Left ventricle myocardium inferior (tissue), 1 donor: Measurements from ENCODE around the gene NELFA. TPM values are rescaled to one million over a fixed set of nuclear protein-coding genes. Genes with fewer than 3 reads are reported as not detected.
"Not testable (repeated sequence)": the region's sequence is repeated elsewhere in the genome, so short reads cannot be mapped to it uniquely, and the experiment has no call there.

Experiments
- DNase-seq: peaks from one replicate; pipeline ENCODE4 v3.0.0-alpha.2; 2020
- H3K27ac ChIP-seq: fragments of 200-600 bp; replicated peaks from 2 replicates; pipeline ENCODE4 v1.8.0; 2021
- H3K27me3 ChIP-seq: fragments of 200-600 bp; 2 replicates; pipeline ENCODE4 v1.8.0; 2021; ENCODE audit warnings: low read depth
- H3K36me3 ChIP-seq: fragments of 200-600 bp; 2 replicates; pipeline ENCODE4 v1.8.0; 2021
- H3K4me1 ChIP-seq: fragments of 200-600 bp; 2 replicates; pipeline ENCODE4 v1.8.0; 2021
- H3K4me3 ChIP-seq: fragments of 200-600 bp; 2 replicates; pipeline ENCODE4 v1.8.0; 2021; ENCODE audit warnings: mild to moderate bottlenecking, moderate library complexity
- H3K9me3 ChIP-seq: fragments of 200-600 bp; replicated peaks from 2 replicates; pipeline ENCODE4 v1.8.0; 2021
- intact Hi-C: fragments of 100-400 bp; cut with micrococcal nuclease; formaldehyde crosslinking; loops from one replicate; pipeline ENCODE4 v1.11.0; 2022
- total RNA-seq: library from RNA; stranded (reverse); fragmentation: NEBNext Ultra II Directional; extraction: Animal tissue kit (Norgen Biotek cat#: 25700); gene quantifications from one replicate; pipeline ENCODE4 v1.2.1, GENCODE V29; 2021
- TF ChIP-seq, protein P1 (sequence below): fragments of 200-600 bp; IDR thresholded peaks from 2 replicates; pipeline ENCODE4 v1.8.0; 2021; ENCODE audit warnings: antibody characterized with exemption, mild to moderate bottlenecking, borderline replicate concordance
- donor health status: DM: no; HTN: yes; CAD: no; lungs with severe emphysema.

Gene NELFA
- total RNA-seq, 1 donor from 2014 or later = 10.2 TPM

- TF ChIP-seq, protein P1, sequence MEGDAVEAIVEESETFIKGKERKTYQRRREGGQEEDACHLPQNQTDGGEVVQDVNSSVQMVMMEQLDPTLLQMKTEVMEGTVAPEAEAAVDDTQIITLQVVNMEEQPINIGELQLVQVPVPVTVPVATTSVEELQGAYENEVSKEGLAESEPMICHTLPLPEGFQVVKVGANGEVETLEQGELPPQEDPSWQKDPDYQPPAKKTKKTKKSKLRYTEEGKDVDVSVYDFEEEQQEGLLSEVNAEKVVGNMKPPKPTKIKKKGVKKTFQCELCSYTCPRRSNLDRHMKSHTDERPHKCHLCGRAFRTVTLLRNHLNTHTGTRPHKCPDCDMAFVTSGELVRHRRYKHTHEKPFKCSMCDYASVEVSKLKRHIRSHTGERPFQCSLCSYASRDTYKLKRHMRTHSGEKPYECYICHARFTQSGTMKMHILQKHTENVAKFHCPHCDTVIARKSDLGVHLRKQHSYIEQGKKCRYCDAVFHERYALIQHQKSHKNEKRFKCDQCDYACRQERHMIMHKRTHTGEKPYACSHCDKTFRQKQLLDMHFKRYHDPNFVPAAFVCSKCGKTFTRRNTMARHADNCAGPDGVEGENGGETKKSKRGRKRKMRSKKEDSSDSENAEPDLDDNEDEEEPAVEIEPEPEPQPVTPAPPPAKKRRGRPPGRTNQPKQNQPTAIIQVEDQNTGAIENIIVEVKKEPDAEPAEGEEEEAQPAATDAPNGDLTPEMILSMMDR = no peak
- Histone ChIP-seq H3K4me1 (peaks cover 10% of the 10 kb centered on the region), H3K36me3 (no peaks in the 10 kb centered on the region), H3K9me3 (peaks cover 4% of the 10 kb centered on the region), H3K27me3 (peaks cover 55% of the 10 kb centered on the region), H3K27ac (no peak overlapping the region), H3K4me3 (no peak overlapping the region)
- intact Hi-C loops = no loop called here
- no peak for DNase-seq
Measured at GRCh38 chr4:2025817-2026216, 17.0 kb upstream of the NELFA start.

- TF ChIP-seq, protein P1 = no peak
- Histone ChIP-seq H3K4me3 (no peak overlapping the region), H3K27me3 (peaks cover 55% of the 10 kb centered on the region), H3K4me1 (peaks cover 10% of the 10 kb centered on the region), H3K36me3 (no peaks in the 10 kb centered on the region), H3K27ac (no peak overlapping the region), H3K9me3 (peaks cover 4% of the 10 kb centered on the region)
- intact Hi-C loops = no loop called here
- DNase-seq = no peak
Measured at GRCh38 chr4:2024683-2025082, 15.9 kb upstream of the NELFA start.

DNA sequence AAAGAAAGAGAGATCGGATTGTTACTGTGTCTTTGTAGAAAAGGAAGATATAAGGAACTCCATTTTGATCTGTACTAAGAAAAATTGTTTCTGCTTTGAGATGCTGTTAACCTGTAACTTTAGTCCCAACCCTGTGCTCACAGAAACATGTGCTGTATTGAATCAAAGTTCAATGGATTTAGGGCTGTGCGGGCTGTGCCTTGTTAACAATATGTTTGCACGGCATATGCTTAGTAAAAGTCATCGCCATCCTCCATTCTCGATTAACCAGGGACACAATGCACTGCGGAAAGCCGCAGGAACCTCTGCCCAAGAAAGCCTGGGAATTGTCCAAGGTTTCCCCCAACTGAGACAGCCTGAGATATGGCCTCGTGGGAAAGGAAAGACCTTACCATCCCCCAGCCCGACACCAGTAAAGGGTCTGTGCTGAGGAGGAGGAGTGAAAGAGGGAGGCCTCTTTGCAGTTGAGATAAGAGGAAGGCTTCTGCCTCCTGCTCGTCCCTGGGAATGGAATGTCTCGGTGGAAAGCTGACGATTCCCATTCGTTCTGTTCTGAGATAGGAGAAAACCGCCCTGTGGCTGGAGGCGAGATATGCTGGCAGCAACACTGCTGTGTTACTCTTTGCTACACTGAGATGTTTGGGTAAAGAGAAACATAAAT lies 12.7 kb upstream of the NELFA start:
- Histone ChIP-seq H3K4me1 (peaks cover 10% of the 10 kb centered on the region), H3K4me3 (peak overlapping the region; percentile 43), H3K27me3 (peaks cover 63% of the 10 kb centered on the region)
- DNase-seq, intact Hi-C loops, H3K9me3 ChIP-seq, H3K36me3 ChIP-seq, H3K27ac ChIP-seq: not testable (repeated sequence)

- no peak for DNase-seq
- Histone ChIP-seq H3K9me3 (no peaks in the 10 kb centered on the region), H3K4me1 (peaks cover 3% of the 10 kb centered on the region), H3K36me3 (no peaks in the 10 kb centered on the region), H3K27me3 (peaks cover 21% of the 10 kb centered on the region), H3K27ac (no peak overlapping the region), H3K4me3 (no peak overlapping the region)
- TF ChIP-seq, protein P1 = no peak
- intact Hi-C loops = no loop called here
Measured at GRCh38 chr4:2015008-2015407, 6.2 kb upstream of the NELFA start.

DNA sequence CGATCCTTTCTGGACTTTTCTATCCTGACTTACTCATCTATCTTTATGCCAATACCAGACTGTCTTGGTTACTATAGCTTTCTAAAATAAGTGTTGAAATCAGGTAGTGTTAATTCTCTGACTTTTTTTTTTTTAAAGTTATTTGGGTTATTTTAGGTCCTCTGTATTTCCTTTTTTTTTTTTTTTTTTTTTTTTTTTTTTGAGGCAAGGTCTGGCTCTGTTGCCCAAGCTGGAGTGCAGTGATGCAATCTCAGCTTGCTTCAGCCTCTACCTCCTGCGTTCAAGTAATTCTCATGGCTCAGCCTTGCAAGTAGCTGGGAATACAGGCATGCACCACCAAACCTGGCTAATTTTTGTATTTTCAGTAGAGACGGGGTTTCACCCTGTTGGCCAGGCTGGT lies 2.8 kb upstream of the NELFA start:
- H3K27me3 ChIP-seq = no peaks in the 10 kb centered on the region
- TF ChIP-seq, protein P1 = no peak
- peaks cover 36% of the 10 kb centered on the region for H3K4me1 ChIP-seq
- H3K4me3 ChIP-seq = no peak overlapping the region
- no peak for DNase-seq
- intact Hi-C loops = no loop called here
- no peaks in the 10 kb centered on the region for H3K9me3 ChIP-seq
- H3K27ac ChIP-seq = no peak overlapping the region
- peaks cover under 1% of the 10 kb centered on the region for H3K36me3 ChIP-seq

DNA sequence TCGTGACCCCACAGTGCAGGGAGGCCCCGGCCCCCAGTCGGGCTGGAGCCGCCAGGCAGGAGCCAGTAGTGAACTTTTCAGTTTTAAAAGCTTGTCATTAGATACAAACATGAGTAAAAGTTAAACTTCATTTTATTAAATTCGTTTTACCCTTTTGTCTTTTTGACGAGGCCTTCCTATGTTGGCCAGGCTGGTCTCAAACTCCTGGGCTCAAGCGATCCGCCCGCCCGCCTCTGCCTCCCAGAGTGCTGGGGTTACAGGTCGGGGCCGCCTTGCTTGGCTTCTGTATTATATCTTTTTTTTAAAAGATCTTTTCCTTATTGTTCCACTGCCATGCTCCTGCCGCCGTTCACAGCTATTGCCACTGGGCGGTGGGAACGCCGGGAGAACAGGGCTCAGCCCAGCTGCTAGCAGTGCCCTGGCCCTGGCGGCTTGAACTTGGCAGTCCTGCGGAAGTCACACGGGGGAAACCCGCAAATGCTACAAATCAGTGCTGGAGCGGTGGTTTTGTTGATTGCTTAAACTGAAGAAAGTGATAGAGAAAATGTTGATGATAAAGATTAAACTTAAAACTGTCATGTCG lies 968 bp upstream of the NELFA start:
- Histone ChIP-seq H3K4me1 (peaks cover 50% of the 10 kb centered on the region), H3K27ac (peak overlapping the region; percentile 99), H3K36me3 (peaks cover 17% of the 10 kb centered on the region), H3K27me3 (no peaks in the 10 kb centered on the region), H3K4me3 (peak overlapping the region; percentile 91), H3K9me3 (no peaks in the 10 kb centered on the region)
- intact Hi-C loops = no loop called here
- no peak for DNase-seq
- TF ChIP-seq, protein P1 = peak; percentile 29
